B cell (primary cell): ENCODE data around the gene BBIP1. TPM values are rescaled to one million over a fixed set of nuclear protein-coding genes. Genes with fewer than 3 reads are reported as not detected.
A peak's percentile ranks its signal among the peaks of the same experiment; 100 is the strongest.

Experiments used
- ATAC-seq: fragments of 200-7000 bp; cut with Tn5 transposase; one replicate; pipeline ENCODE4 v1.10.0; 2021; ENCODE audit warnings: low read depth, mild to moderate bottlenecking, moderate number of reproducible peaks, moderate library complexity
- CTCF ChIA-PET: fragments of 350-600 bp; sonication (Branson Sonifier 250); formaldehyde crosslinking; loops from one replicate; lab custom pipeline; 2021; ENCODE audit warnings: antibody characterized with exemption, inconsistent platforms; lab: Charles Lee
- POLR2A ChIA-PET: fragments of 350-600 bp; sonication (Branson Sonifier 250); formaldehyde crosslinking; loops from one replicate; lab custom pipeline; 2021; ENCODE audit warnings: antibody characterized with exemption; lab: Charles Lee
- DNase-seq: peaks from one replicate; pipeline ENCODE4 v3.0.0; 2013
- H2AFZ ChIP-seq: 2 replicates; pipeline ENCODE4 v1.6.1; 2012; ENCODE audit warnings: mild to moderate bottlenecking, low read depth, low read length; ENCODE audit not compliant: insufficient read depth, poor library complexity, severe bottlenecking
- H3K27ac ChIP-seq, 2 donors: 1 replicate in 1 of 2; 2 replicates in 1 of 2; pipeline ENCODE4 v1.5.1; 2012 to 2013; ENCODE audit warnings: low read length in 2 of 2, mild to moderate bottlenecking in 2 of 2, moderate library complexity in 1 of 2
- H3K27me3 ChIP-seq, 4 experiments: fragments of 200-600 bp in 1 of 4; sonication (generic) in 1 of 4; replicated peaks in 1 of 4; 1 replicate in 2 of 4; 2 replicates in 2 of 4; pipeline versions ENCODE4 v1.6.1 to v1.7.0; 2013 to 2016; ENCODE audit warnings: low read length in 3 of 4, mild to moderate bottlenecking in 2 of 4, mixed read lengths in 1 of 4, moderate library complexity in 1 of 4; ENCODE audit not compliant: insufficient read depth in 4 of 4, control insufficient read depth in 3 of 4; ENCODE audit errors: control extremely low read depth in 1 of 4
- H3K36me3 ChIP-seq, 2 experiments: replicated peaks in 1 of 2; 1 replicate in 1 of 2; 2 replicates in 1 of 2; pipeline versions ENCODE4 v1.6.1 to v1.7.1; 2013; ENCODE audit warnings: low read length in 1 of 2; ENCODE audit not compliant: insufficient read depth in 2 of 2, control insufficient read depth in 1 of 2; ENCODE audit errors: control extremely low read depth in 1 of 2, extremely low read depth in 1 of 2
- H3K4me1 ChIP-seq, 2 donors: fragments of 200-600 bp in 1 of 2; sonication (generic) in 1 of 2; 1 replicate in 1 of 2; 2 replicates in 1 of 2; pipeline versions ENCODE4 v1.5.1 to v1.6.1; 2013 to 2017; ENCODE audit warnings: low read length in 2 of 2; ENCODE audit not compliant: control insufficient read depth in 2 of 2, insufficient read depth in 2 of 2
- H3K4me2 ChIP-seq: replicated peaks from 2 replicates; pipeline ENCODE3; 2012; ENCODE audit warnings: mild to moderate bottlenecking, low read depth, low read length; ENCODE audit not compliant: poor library complexity, severe bottlenecking
- H3K4me3 ChIP-seq, 5 experiments: fragments of 200-600 bp in 1 of 5; sonication (generic) in 1 of 5; 1 replicate in 3 of 5; 2 replicates in 2 of 5; pipeline versions ENCODE4 v1.5.1 to v1.7.0; 2011 to 2016; ENCODE audit warnings: low read length in 4 of 5, mild to moderate bottlenecking in 4 of 5, low read depth in 2 of 5, control low read depth in 1 of 5, moderate library complexity in 1 of 5; ENCODE audit not compliant: insufficient read depth in 1 of 5; ENCODE audit errors: control extremely low read depth in 1 of 5, extremely low read depth in 1 of 5
- H3K79me2 ChIP-seq: fragments of 200-600 bp; sonication (generic); one replicate; pipeline ENCODE4 v1.6.0; 2016; ENCODE audit warnings: low read length; ENCODE audit not compliant: control insufficient read depth, insufficient read depth
- H3K9ac ChIP-seq: fragments of 200-600 bp; sonication (generic); 2 replicates; pipeline ENCODE4 v1.6.1; 2017; ENCODE audit warnings: mild to moderate bottlenecking, low read length, moderate library complexity
- H3K9me3 ChIP-seq, 3 donors: one replicate each; pipeline versions ENCODE4 v1.6.1 to v1.7.1; 2013; ENCODE audit warnings: low read length in 2 of 3; ENCODE audit not compliant: control insufficient read depth in 2 of 3, insufficient read depth in 1 of 3; ENCODE audit errors: control extremely low read depth in 1 of 3
- H4K20me1 ChIP-seq: 2 replicates; pipeline ENCODE4 v1.6.0; 2012; ENCODE audit warnings: mild to moderate bottlenecking, low read length; ENCODE audit not compliant: insufficient read depth, control insufficient read depth, poor library complexity, severe bottlenecking
- H3K27ac Mint-ChIP-seq: one replicate; pipeline ENCODE4 v1.8.0; 2021; ENCODE audit warnings: mixed read lengths
- H3K27me3 Mint-ChIP-seq: one replicate; pipeline ENCODE4 v1.8.0; 2021; ENCODE audit warnings: mixed read lengths
- H3K4me1 Mint-ChIP-seq: one replicate; pipeline ENCODE4 v1.8.0; 2021; ENCODE audit warnings: mixed read lengths
- H3K4me3 Mint-ChIP-seq: one replicate; pipeline ENCODE4 v1.8.0; 2021; ENCODE audit warnings: mixed read lengths
- H3K9me3 Mint-ChIP-seq: one replicate; pipeline ENCODE4 v1.8.0; 2022; ENCODE audit warnings: mixed read lengths; ENCODE audit not compliant: insufficient read depth
- EZH2 ChIP-seq: IDR thresholded peaks from 2 replicates; pipeline ENCODE4 v1.6.1; 2012; ENCODE audit warnings: borderline replicate concordance, low read depth, mild to moderate bottlenecking, moderate library complexity, low read length; ENCODE audit not compliant: insufficient read depth, poor library complexity, severe bottlenecking
- WGBS: methylation state at CpG from one replicate; pipeline ENCODE4 v1.1.5; 2013; ENCODE audit warnings: missing lambda C conversion rate; ENCODE audit not compliant: insufficient coverage; 5-methylcytosine and 5-hydroxymethylcytosine counted together
- intact Hi-C: fragments of 100-400 bp; cut with micrococcal nuclease; formaldehyde crosslinking; loops from one replicate; pipeline ENCODE4 v1.10.0; 2022
- polyA plus RNA-seq: library from polyadenylated mRNA; depleted of rRNA; stranded (reverse); fragments of >200 nt; gene quantifications from 2 replicates; pipeline ENCODE4 v1.2.3, GENCODE V29; 2012
- total RNA-seq, 2 donors: library from RNA; stranded (reverse); fragments of 120-200 nt in 1 of 2; gene quantifications; 1 replicate in 1 of 2; 2 replicates in 1 of 2; pipeline versions ENCODE4 v1.2.3 to v1.2.4, GENCODE V29; 2013 to 2022
- TF ChIP-seq, protein P1 (sequence below): fragments of 200-600 bp; IDR thresholded peaks from one replicate; pipeline ENCODE4 v1.8.0; 2022; ENCODE audit warnings: antibody characterized with exemption, mild to moderate bottlenecking

The BBIP1 gene
- total and polyA plus RNA-seq, 2 donors (not counting 1 experiment from before 2014, with no cell fraction given): 10.6 to 46.1 TPM

DNA sequence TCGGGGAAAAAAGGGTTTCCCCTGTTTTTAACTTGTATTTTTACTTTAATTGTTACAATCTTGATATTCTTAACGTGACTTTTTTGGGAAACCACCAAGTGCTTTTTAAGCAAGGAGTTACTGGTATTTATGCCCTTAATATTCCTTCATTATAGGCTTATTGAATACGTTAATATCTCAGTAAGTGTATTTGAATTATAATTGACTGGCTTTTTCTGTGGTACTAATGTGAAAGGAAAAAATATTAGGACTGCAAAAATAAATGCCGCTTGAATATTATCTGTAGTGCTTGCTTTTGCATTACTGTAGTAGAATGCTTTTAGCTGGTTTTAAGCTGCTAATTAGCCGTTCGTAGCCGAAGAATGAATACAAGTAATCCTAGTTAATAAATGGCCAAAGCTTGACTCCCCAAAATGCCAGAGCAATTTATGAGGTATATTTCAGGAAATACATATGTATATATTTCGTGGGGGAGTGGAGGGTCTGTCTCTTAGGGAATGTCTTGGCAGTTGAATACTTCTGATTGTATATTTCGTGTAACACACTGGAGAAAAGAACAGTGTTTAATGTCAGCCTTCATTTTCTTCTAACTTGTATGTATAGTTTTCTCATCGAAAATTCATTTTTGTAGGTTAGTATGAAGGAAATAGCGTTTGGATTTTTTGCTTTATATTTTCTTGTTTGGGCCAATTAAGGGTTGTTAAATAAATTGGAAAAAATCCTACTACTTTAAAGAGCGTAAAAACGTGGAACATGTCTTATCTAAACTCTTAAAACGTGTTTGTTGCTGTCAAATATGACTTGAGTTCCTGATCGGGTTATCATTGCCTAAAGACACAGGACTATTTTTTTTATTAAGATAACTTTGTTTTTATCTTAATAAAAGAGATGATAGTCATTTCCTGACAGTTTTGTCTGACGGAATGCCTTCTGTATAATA lies 45.7 kb downstream of the BBIP1 start:
- H3K9me3 Mint-ChIP-seq: no peaks in the 10 kb centered on the region
- no peaks in the 10 kb centered on the region for H3K27me3 Mint-ChIP-seq
- Histone ChIP-seq H4K20me1 (peaks cover 11% of the 10 kb centered on the region), H3K9ac (peak overlapping the region; percentile 88), H2AFZ (peak overlapping the region; percentile 68), H3K4me2 (peak overlapping the region; percentile 87), H3K9me3 (no peaks in the 10 kb centered on the region), H3K27me3 (no peaks in the 10 kb centered on the region), H3K4me1 (peaks cover 44% of the 10 kb centered on the region in 2 donors), H3K27ac (peak overlapping the region; percentile 89 to 94), H3K36me3 (peaks cover 0 to 20% of the 10 kb centered on the region in 2 experiments), H3K4me3 (peak overlapping the region; percentile 82 to 94 (median 85)), H3K79me2 (peaks cover 81% of the 10 kb centered on the region)
- peak overlapping the region; percentile 85 for H3K27ac Mint-ChIP-seq
- ATAC-seq (no peak), DNase-seq (no peak)
- CTCF ChIA-PET: interaction anchor here (0.6 to 2.3 kb wide), 13 partner anchors 9 to 127 kb away, joined by 3 to 56 read pairs (median 4); no protein-coding TSS in a partner anchor
- TF ChIP-seq EZH2: no peak
- TF ChIP-seq, protein P1, sequence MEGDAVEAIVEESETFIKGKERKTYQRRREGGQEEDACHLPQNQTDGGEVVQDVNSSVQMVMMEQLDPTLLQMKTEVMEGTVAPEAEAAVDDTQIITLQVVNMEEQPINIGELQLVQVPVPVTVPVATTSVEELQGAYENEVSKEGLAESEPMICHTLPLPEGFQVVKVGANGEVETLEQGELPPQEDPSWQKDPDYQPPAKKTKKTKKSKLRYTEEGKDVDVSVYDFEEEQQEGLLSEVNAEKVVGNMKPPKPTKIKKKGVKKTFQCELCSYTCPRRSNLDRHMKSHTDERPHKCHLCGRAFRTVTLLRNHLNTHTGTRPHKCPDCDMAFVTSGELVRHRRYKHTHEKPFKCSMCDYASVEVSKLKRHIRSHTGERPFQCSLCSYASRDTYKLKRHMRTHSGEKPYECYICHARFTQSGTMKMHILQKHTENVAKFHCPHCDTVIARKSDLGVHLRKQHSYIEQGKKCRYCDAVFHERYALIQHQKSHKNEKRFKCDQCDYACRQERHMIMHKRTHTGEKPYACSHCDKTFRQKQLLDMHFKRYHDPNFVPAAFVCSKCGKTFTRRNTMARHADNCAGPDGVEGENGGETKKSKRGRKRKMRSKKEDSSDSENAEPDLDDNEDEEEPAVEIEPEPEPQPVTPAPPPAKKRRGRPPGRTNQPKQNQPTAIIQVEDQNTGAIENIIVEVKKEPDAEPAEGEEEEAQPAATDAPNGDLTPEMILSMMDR: no peak
- peak overlapping the region; percentile 91 for H3K4me3 Mint-ChIP-seq
- POLR2A ChIA-PET: interaction anchor here (0.7 to 2.7 kb wide), 7 partner anchors 9 to 819 kb away, joined by 3 to 44 read pairs (median 5); partner anchors contain the start of genes BBIP1 and SHOC2
- no CpG with 5 or more reads among the region's 16 CpGs for WGBS
- H3K4me1 Mint-ChIP-seq: peaks cover 57% of the 10 kb centered on the region
- intact Hi-C loops: loop anchor here (1.0 to 5.0 kb wide), 7 partner anchors 9 to 306 kb away; partner anchors contain the start of genes BBIP1, SHOC2 and SMC3
